MCF 10A (cell line): ENCODE results near the gene ATP6V0A4. TPM values are rescaled to one million over a fixed set of nuclear protein-coding genes. Genes with fewer than 3 reads are reported as not detected.

Source experiments
- Bru-seq: library from RNA; stranded (reverse); fragments of 400-500 nt; gene quantifications from one replicate; lab custom pipeline; 2021; lab: Mats Ljungman, UMichigan
- BruChase-seq, 2 experiments: library from RNA; stranded (reverse); fragments of 400-500 nt; gene quantifications; one replicate each; lab custom pipeline; 2021; lab: Mats Ljungman, UMichigan
- BruUV-seq: library from RNA; stranded (reverse); fragments of 400-500 nt; replicated peaks from 2 replicates; lab custom pipeline; 2021; lab: Mats Ljungman, UMichigan
- CTCF ChIA-PET: fragments of 300-600 bp; sonication (Branson Sonifier 250); formaldehyde crosslinking; extraction: SDS; loops from one replicate; lab custom pipeline; 2021; ENCODE audit warnings: antibody characterized with exemption, inconsistent platforms; lab: Yijun Ruan, JAX
- POLR2A ChIA-PET: fragments of 300-600, 350-650 bp; sonication (Branson Sonifier 250); formaldehyde crosslinking; extraction: SDS; loops from one replicate; lab custom pipeline; 2020; ENCODE audit warnings: antibody characterized with exemption, inconsistent platforms; lab: Yijun Ruan, JAX
- DNase-seq: peaks from one replicate; pipeline ENCODE4 v3.0.0-alpha.2; 2018; ENCODE audit not compliant: unreplicated experiment
- H3K27ac Mint-ChIP-seq: one replicate; pipeline ENCODE4 v1.8.0; 2022; ENCODE audit warnings: mild to moderate bottlenecking, low read depth, mixed read lengths; ENCODE audit not compliant: unreplicated experiment
- H3K27me3 Mint-ChIP-seq: one replicate; pipeline ENCODE4 v1.8.0; 2022; ENCODE audit warnings: mixed read lengths; ENCODE audit not compliant: insufficient read depth, unreplicated experiment
- H3K36me3 Mint-ChIP-seq: one replicate; pipeline ENCODE4 v1.8.0; 2022; ENCODE audit warnings: mild to moderate bottlenecking, moderate library complexity, mixed read lengths; ENCODE audit not compliant: insufficient read depth, unreplicated experiment
- H3K4me1 Mint-ChIP-seq: one replicate; pipeline ENCODE4 v1.8.0; 2022; ENCODE audit warnings: mixed read lengths; ENCODE audit not compliant: insufficient read depth, unreplicated experiment
- H3K4me3 Mint-ChIP-seq: one replicate; pipeline ENCODE4 v1.8.0; 2022; ENCODE audit warnings: mild to moderate bottlenecking, moderate library complexity, mixed read lengths; ENCODE audit not compliant: unreplicated experiment
- H3K9me3 Mint-ChIP-seq: one replicate; pipeline ENCODE4 v1.8.0; 2022; ENCODE audit warnings: mixed read lengths; ENCODE audit not compliant: unreplicated experiment
- CTCF ChIP-seq: fragments of 200-600 bp; IDR thresholded peaks from one replicate; pipeline ENCODE4 v1.8.0; 2022; ENCODE audit warnings: antibody characterized with exemption, mild to moderate bottlenecking; ENCODE audit not compliant: unreplicated experiment
- intact Hi-C: fragments of 100-400 bp; cut with micrococcal nuclease; formaldehyde crosslinking; loops from 2 replicates; pipeline ENCODE4 v1.14.1; 2022
- long read RNA-seq: library from polyadenylated mRNA; stranded (forward); transcript quantifications from one replicate; pipeline ENCODE4 v2.0.0, GENCODE V29; 2022
- total RNA-seq: library from RNA; stranded (reverse); gene quantifications from 2 replicates; pipeline ENCODE4 v1.2.3, GENCODE V29; 2022

Gene ATP6V0A4
- total RNA-seq (0.40 and 0.64 TPM in 2 replicates), Bru-seq, nascent RNA (percentile 15 among the genes with signal in this experiment), BruChase-seq, experiment 1, labeled RNA remaining after a 6-hour chase (percentile 21 among the genes with signal in this experiment), BruChase-seq, experiment 2, labeled RNA remaining after a 2-hour chase (percentile 14 among the genes with signal in this experiment)
- long read RNA-seq: 0 reads

DNA sequence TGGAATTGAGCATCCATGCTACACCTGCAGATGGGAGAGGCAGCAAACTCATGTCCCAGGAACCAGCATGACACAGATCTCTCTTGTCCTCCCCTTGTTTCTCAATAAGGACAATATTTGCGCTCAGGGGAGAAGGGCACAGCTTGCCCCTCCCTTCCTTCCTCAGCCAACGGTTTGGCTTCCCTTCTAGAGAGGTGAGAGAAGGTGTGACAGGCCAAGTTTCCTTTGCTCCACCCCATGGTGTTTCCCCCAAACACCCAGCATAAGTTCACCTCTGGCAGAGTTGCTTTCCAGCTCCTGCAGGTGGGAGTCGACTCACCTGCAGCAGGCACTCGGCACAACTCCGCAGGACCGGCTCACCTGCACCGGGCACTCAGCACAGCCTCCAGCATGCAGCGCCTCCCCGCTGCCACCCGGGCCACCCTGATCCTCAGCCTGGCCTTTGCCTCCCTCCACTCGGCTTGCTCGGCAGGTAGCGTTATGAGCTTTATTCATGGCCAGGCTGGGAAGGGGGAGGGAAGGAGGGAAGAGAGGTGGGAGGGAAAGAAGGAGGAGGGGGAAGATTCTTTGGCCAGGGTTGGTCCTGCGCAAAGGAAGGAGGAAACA, at the start of gene ATP6V0A4, which contains the start of gene TMEM213:
ATP6V0A4 (minus strand) TSS at position 482 of the 606 bp plus-strand sequence. CDS start 26,949 bp downstream, outside the sequence.
TMEM213 (plus strand) TSS at position 280 of the 606 bp plus-strand sequence; CDS start at position 391, 111 bp downstream.
- H3K4me3 Mint-ChIP-seq: no peak within 1 kb of the TSS
- DNase-seq: no peak
- H3K36me3 Mint-ChIP-seq: no peaks in the 10 kb centered on the region
- POLR2A ChIA-PET: no interaction called here
- intact Hi-C loops: no loop called here
- no peaks in the 10 kb centered on the region for H3K9me3 Mint-ChIP-seq
- no TSS peak for BruUV-seq
- CTCF ChIA-PET: no interaction called here
- H3K27ac Mint-ChIP-seq: no peak within 1 kb of the TSS
- no peak for TF ChIP-seq CTCF
- H3K27me3 Mint-ChIP-seq: no peaks in the 10 kb centered on the region
- no peaks in the 10 kb centered on the region for H3K4me1 Mint-ChIP-seq

DNA sequence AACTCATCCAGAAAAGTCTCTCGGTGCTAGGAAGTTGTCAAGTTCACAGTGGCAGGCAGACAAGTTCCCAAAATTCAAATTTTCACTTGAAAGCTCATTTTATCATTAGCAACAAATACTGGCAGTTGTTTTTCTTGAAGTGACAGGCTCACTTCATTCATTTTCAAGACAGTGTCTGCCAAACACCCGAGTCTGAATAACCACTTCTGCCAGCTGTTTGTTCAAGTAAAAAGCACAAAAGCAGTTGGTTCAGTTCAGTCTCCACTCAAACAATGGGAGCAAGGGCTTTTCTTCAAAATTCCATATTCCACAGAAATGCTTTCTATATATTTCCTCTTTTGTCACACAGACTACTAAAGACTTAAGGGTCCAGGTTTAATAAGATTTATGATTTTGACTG, 47.7 kb upstream of the ATP6V0A4 start:
- CTCF ChIA-PET: interaction anchor here (0.5 to 0.7 kb wide), 2 partner anchors 15 to 520 kb away, joined by 3 to 4 read pairs; no protein-coding TSS in a partner anchor
- POLR2A ChIA-PET: no interaction called here
- no TSS peak for BruUV-seq

DNA sequence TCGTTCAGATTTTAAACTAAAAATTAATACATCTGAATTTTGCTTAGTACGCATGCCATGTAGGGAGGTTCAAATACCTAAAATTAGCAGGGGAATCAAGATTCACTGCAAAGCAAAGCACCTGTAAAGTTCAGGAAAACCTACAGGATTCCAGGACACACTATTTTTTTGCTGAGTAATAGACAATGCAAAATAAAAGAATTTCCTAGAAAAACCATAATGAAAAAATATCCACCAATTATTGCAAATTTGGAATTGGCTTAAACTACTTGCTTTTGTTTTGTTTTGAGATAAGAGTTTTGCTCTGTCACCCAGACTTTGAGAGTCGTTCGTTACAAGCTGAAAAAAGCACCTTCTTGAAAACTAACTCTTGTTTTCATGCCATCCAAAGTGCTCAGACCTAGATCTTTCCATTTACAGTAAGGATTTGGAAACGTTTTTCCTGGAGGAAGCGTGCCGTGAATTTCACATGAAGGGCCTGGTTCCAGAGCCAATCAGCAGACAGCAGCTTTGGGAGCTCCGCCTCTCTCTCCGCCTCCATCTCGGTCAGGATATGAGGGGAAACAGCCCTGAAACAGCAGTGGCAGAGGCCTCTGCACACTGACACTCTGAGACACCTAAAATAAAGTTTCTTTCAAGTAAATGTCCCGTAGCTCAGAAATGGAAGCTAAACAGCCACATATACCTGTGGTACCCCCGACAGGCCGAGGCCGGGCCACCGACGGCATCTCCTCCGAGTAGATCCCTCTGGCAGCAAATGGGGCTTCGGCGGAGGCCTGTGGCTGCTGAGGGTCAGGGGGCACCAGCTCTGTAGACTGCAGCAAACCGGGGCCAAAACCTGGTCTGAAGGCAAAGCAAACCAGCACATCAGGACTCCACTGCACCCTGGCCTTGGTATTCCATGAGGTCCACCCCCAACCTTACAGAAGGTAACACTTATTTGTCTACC, 45.9 kb upstream of the ATP6V0A4 start:
- intact Hi-C loops: no loop called here
- DNase-seq: no peak
- no peaks in the 10 kb centered on the region for H3K4me1 Mint-ChIP-seq
- peaks cover 18% of the 10 kb centered on the region for H3K36me3 Mint-ChIP-seq
- no peak overlapping the region for H3K4me3 Mint-ChIP-seq
- H3K27ac Mint-ChIP-seq: no peak overlapping the region
- POLR2A ChIA-PET: no interaction called here
- H3K27me3 Mint-ChIP-seq: no peaks in the 10 kb centered on the region
- no peak for TF ChIP-seq CTCF
- BruUV-seq: no TSS peak
- H3K9me3 Mint-ChIP-seq: no peaks in the 10 kb centered on the region
- CTCF ChIA-PET: no interaction called here

More for the DNA sequence above, 47.7 kb upstream of the ATP6V0A4 start:
- Mint-ChIP-seq H3K9me3 (no peaks in the 10 kb centered on the region), H3K27ac (no peak overlapping the region), H3K36me3 (peaks cover 14% of the 10 kb centered on the region), H3K4me1 (no peaks in the 10 kb centered on the region), H3K4me3 (no peak overlapping the region), H3K27me3 (no peaks in the 10 kb centered on the region)
- no peak for DNase-seq
- no peak for TF ChIP-seq CTCF
- intact Hi-C loops: no loop called here
